Activated T-cell treated with anti-CD3 and anti-CD28 coated beads for 24 hours (primary cell): Measurements from ENCODE around the gene PLD2.
"Not testable (repeated sequence)": the region's sequence is repeated elsewhere in the genome, so short reads cannot be mapped to it uniquely, and the experiment has no call there.

Experiments
- DNase-seq: peaks from one replicate; pipeline ENCODE4 v3.0.0-alpha.2; 2020; ENCODE audit warnings: low read depth

Gene PLD2

GRCh38 chr17:4858068-4858881, 51.3 kb downstream of the PLD2 start:
- DNase-seq: no peak

- no peak for DNase-seq
Observed at GRCh38 chr17:4858882-4859260, 51.9 kb downstream of the PLD2 start.

GRCh38 chr17:4859816-4860625, 53.1 kb downstream of the PLD2 start:
- no peak for DNase-seq

GRCh38 chr17:4860651-4861050, 53.7 kb downstream of the PLD2 start:
- no peak for DNase-seq

GRCh38 chr17:4861052-4861451, 54.1 kb downstream of the PLD2 start:
- DNase-seq: no peak

GRCh38 chr17:4862720-4863119, 55.8 kb downstream of the PLD2 start:
- no peak for DNase-seq

- no peak for DNase-seq
Observed at GRCh38 chr17:4863321-4863720, 56.4 kb downstream of the PLD2 start.

GRCh38 chr17:4867535-4867934, 60.6 kb downstream of the PLD2 start:
- not testable (repeated sequence) for DNase-seq

- DNase-seq: not testable (repeated sequence)
Observed at GRCh38 chr17:4869058-4869998, 62.4 kb downstream of the PLD2 start.

GRCh38 chr17:4870855-4871254, 63.9 kb downstream of the PLD2 start:
- no peak for DNase-seq

GRCh38 chr17:4872786-4873185, 65.8 kb downstream of the PLD2 start:
- DNase-seq: no peak
